ENCODE data around the gene ARHGAP20. TPM values are rescaled to one million over a fixed set of nuclear protein-coding genes. Genes with fewer than 3 reads are reported as not detected.

ARHGAP20 gene
- total RNA-seq, 1 experiment from 2014 or later: not detected

- no peak overlapping the region for H3K4me3 ChIP-seq
- no peak for DNase-seq
- 0 out of 2 replicates have a peak, but pooled peaks cover 5% of the 10 kb centered on the region for H3K9me3 ChIP-seq
- no peaks in the 10 kb centered on the region for H3K36me3 ChIP-seq
- H3K27me3 ChIP-seq: peaks cover 26% of the 10 kb centered on the region
Measured at GRCh38 chr11:110730773-110731172, 18.5 kb upstream of the ARHGAP20 start.

GRCh38 chr11:110728883-110729282, 16.6 kb upstream of the ARHGAP20 start:
- H3K27me3 ChIP-seq: peaks cover 12% of the 10 kb centered on the region
- no peak overlapping the region for H3K4me3 ChIP-seq
- no peak for DNase-seq
- H3K9me3 ChIP-seq: 0 out of 2 replicates have a peak, but pooled peaks cover 5% of the 10 kb centered on the region
- H3K36me3 ChIP-seq: no peaks in the 10 kb centered on the region

DNA sequence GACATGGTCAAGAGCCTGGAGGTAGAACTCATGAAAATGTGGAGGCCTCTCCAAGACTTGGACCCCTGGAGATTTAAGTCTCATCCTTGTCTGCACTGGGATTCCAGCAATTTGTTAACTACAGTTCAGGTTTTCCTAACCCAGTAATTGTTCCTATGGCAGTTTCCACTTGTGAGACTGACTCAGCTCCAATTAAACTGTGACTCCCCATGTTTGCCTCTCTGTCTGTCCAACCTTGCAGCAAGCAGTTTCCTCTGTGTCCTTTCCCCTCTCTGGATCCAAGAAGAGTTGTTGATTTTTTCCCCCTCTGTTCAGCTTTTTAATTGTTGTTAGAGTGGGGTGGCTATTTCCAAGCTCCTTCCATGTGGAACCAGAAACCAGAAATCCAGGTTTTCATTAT, 16.2 kb upstream of the ARHGAP20 start:
- H3K9me3 ChIP-seq: 0 out of 2 replicates have a peak, but pooled peaks cover 5% of the 10 kb centered on the region
- H3K4me3 ChIP-seq: no peak overlapping the region
- H3K27me3 ChIP-seq: peaks cover 8% of the 10 kb centered on the region; the same call in 1 of the 2 replicates
- H3K36me3 ChIP-seq: no peaks in the 10 kb centered on the region
- no peak for DNase-seq

- Histone ChIP-seq H3K9me3 (0 out of 2 replicates have a peak, but pooled peaks cover 5% of the 10 kb centered on the region), H3K4me3 (no peak overlapping the region), H3K36me3 (no peaks in the 10 kb centered on the region), H3K27me3 (peaks cover 4% of the 10 kb centered on the region; the same call in 1 of the 2 replicates)
- DNase-seq: no peak
Measured at GRCh38 chr11:110724358-110724757, 12.1 kb upstream of the ARHGAP20 start.

GRCh38 chr11:110720431-110721275, 8.4 kb upstream of the ARHGAP20 start:
- Histone ChIP-seq H3K36me3 (no peaks in the 10 kb centered on the region), H3K4me3 (no peak overlapping the region), H3K9me3 (no peaks in the 10 kb centered on the region), H3K27me3 (peaks cover 5% of the 10 kb centered on the region; the same call in 1 of the 2 replicates)
- DNase-seq: no peak

DNA sequence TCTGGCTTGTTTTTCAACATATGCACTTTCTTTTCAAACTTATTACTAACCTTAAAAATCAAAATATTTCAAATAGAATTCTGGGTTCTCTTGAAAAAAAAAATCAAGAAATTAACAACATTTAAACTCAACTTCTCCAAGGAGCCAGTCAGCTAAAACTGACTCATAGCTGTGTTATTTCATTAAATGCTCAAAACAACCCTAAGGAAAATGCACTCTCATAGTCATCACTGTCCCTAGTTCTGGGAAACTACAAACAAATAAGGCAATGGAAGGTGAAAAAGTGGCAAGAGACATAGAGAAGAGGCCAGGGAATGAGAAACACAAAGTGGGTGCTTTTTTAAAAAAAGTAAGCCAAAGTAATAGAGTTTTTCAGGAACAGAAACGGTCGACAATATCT, 4.1 kb upstream of the ARHGAP20 start:
- Histone ChIP-seq H3K4me3 (no peak overlapping the region), H3K9me3 (no peaks in the 10 kb centered on the region), H3K27me3 (peaks cover 16% of the 10 kb centered on the region), H3K36me3 (no peaks in the 10 kb centered on the region)
- DNase-seq: no peak

- no peaks in the 10 kb centered on the region for H3K36me3 ChIP-seq
- no peaks in the 10 kb centered on the region for H3K9me3 ChIP-seq
- DNase-seq: no peak
- H3K4me3 ChIP-seq: no peak overlapping the region
- peaks cover 20% of the 10 kb centered on the region for H3K27me3 ChIP-seq
Measured at GRCh38 chr11:110715541-110715940, 3.3 kb upstream of the ARHGAP20 start.

DNA sequence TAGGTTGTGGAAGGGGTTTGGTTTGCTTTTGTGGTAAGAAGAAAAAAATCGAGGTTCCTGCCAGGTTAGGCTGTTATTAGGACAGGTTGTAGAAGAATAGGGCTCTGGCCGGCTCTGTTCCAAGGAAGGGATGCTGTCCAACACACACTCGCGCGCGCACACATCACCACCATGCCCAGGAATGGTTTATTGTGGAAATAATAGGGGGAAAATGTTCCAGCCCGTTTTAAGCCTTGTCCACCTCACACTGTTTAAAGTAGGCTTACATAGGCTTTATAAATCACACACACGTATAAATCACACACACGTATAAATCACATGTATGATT, 1.2 kb upstream of the ARHGAP20 start:
- no peak overlapping the region for H3K4me3 ChIP-seq
- H3K9me3 ChIP-seq: no peaks in the 10 kb centered on the region
- no peaks in the 10 kb centered on the region for H3K36me3 ChIP-seq
- peaks cover 18% of the 10 kb centered on the region for H3K27me3 ChIP-seq
- DNase-seq: no peak

DNA sequence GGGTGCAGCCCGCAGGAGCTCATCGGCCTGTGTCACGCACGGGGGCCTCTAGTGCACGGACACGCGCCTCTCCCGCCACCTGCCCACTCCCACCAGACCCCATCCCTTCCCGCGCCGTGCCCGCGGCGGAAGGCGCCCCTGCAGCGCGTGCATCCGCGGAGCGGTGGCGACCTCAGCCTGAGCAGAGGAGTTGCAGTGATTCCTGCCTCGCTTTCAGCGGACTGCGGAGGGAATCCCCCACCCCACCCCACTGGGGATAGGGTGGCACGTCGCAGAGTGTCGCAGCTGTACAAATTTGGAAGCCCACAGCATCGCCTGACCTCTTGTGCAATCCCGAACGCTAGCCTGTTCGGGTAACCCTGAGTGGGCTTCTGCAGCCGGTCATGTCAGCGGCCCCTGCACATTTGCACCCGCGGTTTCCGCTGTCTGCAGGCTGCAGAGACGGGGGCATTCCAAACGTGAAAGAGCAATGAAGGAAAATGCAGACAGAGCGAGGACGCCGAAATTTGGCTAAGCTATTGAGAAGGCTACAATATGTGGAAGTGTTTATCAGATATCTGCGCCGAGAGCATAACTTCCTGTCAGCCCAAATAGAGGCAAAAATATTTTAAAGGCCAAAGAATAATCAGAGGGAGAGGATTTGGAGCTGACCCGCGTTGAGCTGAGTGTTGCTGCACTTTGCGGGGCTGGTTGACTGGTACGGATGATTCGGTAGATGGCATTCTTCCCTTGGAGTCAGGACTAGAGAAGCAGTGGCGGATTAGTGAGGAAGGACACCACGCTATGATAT, 617 bp upstream of the ARHGAP20 start:
- Histone ChIP-seq H3K4me3 (peak overlapping the region; percentile 44), H3K36me3 (no peaks in the 10 kb centered on the region), H3K9me3 (peaks cover 3% of the 10 kb centered on the region; the same call in 1 of the 2 replicates), H3K27me3 (peaks cover 18% of the 10 kb centered on the region)
- DNase-seq: no peak

DNA sequence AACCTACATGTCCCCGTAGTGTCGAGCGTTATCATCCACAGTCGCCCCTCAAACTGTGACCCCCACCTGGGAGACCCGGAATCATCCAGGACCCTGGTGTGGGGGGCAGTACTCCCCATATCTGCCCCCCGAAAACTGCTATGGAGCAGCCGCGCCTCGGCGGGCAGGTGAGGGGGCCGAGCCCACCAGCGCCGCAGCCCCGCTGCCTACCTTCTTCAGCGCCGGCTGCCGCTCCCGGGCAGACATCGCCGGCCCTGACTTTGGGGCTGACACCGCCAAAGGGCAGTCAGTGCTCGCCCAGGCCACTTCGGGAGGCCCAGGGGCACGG, 825 bp downstream of the ARHGAP20 start:
- H3K9me3 ChIP-seq: peaks cover 3% of the 10 kb centered on the region; the same call in 1 of the 2 replicates
- no peaks in the 10 kb centered on the region for H3K36me3 ChIP-seq
- peaks cover 18% of the 10 kb centered on the region for H3K27me3 ChIP-seq
- no peak for DNase-seq
- peak overlapping the region; percentile 44 for H3K4me3 ChIP-seq

GRCh38 chr11:110710628-110711381, 1.4 kb downstream of the ARHGAP20 start:
- H3K36me3 ChIP-seq: no peaks in the 10 kb centered on the region
- H3K4me3 ChIP-seq: no peak overlapping the region
- H3K27me3 ChIP-seq: peaks cover 18% of the 10 kb centered on the region
- peak; percentile 11 for DNase-seq
- H3K9me3 ChIP-seq: peaks cover 3% of the 10 kb centered on the region; the same call in 1 of the 2 replicates

GRCh38 chr11:110704210-110704864, 7.9 kb downstream of the ARHGAP20 start:
- no peaks in the 10 kb centered on the region for H3K36me3 ChIP-seq
- H3K9me3 ChIP-seq: peaks cover 3% of the 10 kb centered on the region; the same call in 1 of the 2 replicates
- no peak for DNase-seq

DNA sequence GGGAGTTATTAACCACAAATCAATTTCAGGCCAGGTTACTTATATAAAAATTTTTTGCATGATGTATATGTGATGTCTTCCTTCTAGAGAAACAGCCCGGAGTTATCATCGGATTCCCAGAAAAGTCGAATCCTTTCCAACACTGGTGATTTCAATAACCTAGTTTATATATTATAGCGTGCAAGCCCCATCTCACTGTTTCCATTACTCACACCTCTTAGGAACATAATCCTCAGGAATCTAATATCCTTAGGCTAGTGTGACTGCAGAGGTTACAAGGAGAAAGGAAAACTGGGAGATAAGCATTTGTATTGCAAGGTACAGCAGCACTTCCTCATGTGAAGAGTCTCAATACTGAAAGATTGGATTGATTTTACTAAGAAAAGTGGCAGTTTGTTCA, 20.3 kb downstream of the ARHGAP20 start:
- Histone ChIP-seq H3K9me3 (no peaks in the 10 kb centered on the region), H3K4me3 (no peak overlapping the region), H3K27me3 (peaks cover 17% of the 10 kb centered on the region), H3K36me3 (no peaks in the 10 kb centered on the region)
- DNase-seq: no peak

More at GRCh38 chr11:110704210-110704864, 7.9 kb downstream of the ARHGAP20 start:
- Histone ChIP-seq H3K4me3 (no peak overlapping the region), H3K27me3 (0 out of 2 replicates have a peak, but pooled peaks cover 2% of the 10 kb centered on the region)

- Histone ChIP-seq H3K9me3 (no peaks in the 10 kb centered on the region), H3K27me3 (peaks cover 12% of the 10 kb centered on the region), H3K4me3 (no peak overlapping the region), H3K36me3 (no peaks in the 10 kb centered on the region)
- DNase-seq: no peak
Measured at GRCh38 chr11:110689306-110689705, 22.9 kb downstream of the ARHGAP20 start.

- H3K9me3 ChIP-seq: no peaks in the 10 kb centered on the region
- DNase-seq: no peak
- no peak overlapping the region for H3K4me3 ChIP-seq
- no peaks in the 10 kb centered on the region for H3K36me3 ChIP-seq
- H3K27me3 ChIP-seq: no peaks in the 10 kb centered on the region; the same call in 1 of the 2 replicates
Measured at GRCh38 chr11:110679323-110679975, 32.8 kb downstream of the ARHGAP20 start.

- Histone ChIP-seq H3K4me3 (no peak overlapping the region), H3K36me3 (no peaks in the 10 kb centered on the region), H3K27me3 (peaks cover 11% of the 10 kb centered on the region; the same call in 1 of the 2 replicates), H3K9me3 (no peaks in the 10 kb centered on the region; the same call in 1 of the 2 replicates)
- DNase-seq: no peak
Measured at GRCh38 chr11:110675548-110675947, 36.7 kb downstream of the ARHGAP20 start.

Measured in MG63 (cell line).